HG03469 (cell line): ENCODE measurements around the gene NECTIN2.
"Not testable (repeated sequence)": the region's sequence is repeated elsewhere in the genome, so short reads cannot be mapped to it uniquely, and the experiment has no call there.

ENCODE experiments used
- ATAC-seq: cut with Tn5 transposase; IDR thresholded peaks from one replicate; pipeline ENCODE4 v1.9.1; 2021; ENCODE audit warnings: mild to moderate bottlenecking, moderate library complexity, moderate number of reproducible peaks; ENCODE audit not compliant: unreplicated experiment

Gene NECTIN2

DNA sequence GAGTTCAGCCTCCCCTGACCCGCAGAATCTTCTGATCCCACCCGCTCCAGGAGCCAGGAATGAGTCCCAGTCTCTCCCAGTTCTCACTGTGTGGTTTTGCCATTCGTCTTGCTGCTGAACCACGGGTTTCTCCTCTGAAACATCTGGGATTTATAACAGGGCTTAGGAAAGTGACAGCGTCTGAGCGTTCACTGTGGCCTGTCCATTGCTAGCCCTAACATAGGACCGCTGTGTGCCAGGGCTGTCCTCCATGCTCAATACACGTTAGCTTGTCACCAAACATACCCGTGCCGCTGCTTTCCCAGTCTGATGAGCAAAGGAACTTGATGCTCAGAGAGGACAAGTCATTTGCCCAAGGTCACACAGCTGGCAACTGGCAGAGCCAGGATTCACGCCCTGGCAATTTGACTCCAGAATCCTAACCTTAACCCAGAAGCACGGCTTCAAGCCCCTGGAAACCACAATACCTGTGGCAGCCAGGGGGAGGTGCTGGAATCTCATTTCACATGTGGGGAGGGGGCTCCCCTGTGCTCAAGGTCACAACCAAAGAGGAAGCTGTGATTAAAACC lies 58.4 kb downstream of the NECTIN2 start:
- ATAC-seq = no peak

- ATAC-seq = no peak
These were observed 59.5 kb downstream of the NECTIN2 start, which contains the start of gene APOE for GRCh38 chr19:44905437-44906160. TSS of gene APOE (plus strand) at chr19:44905796. CDS start at chr19:44906625, 829 bp downstream.

- no peak for ATAC-seq
These were observed 61.5 kb downstream of the NECTIN2 start for GRCh38 chr19:44907613-44908012.

- no peak for ATAC-seq
These were observed 62.2 kb downstream of the NECTIN2 start for GRCh38 chr19:44908074-44908835.

- ATAC-seq = no peak
These were observed 62.8 kb downstream of the NECTIN2 start for GRCh38 chr19:44908836-44909261.

DNA sequence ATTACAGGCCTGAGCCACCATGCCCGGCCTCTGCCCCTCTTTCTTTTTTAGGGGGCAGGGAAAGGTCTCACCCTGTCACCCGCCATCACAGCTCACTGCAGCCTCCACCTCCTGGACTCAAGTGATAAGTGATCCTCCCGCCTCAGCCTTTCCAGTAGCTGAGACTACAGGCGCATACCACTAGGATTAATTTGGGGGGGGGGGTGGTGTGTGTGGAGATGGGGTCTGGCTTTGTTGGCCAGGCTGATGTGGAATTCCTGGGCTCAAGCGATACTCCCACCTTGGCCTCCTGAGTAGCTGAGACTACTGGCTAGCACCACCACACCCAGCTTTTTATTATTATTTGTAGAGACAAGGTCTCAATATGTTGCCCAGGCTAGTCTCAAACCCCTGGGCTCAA lies 63.7 kb downstream of the NECTIN2 start:
- ATAC-seq = no peak

- ATAC-seq = not testable (repeated sequence)
These were observed 65.8 kb downstream of the NECTIN2 start for GRCh38 chr19:44911896-44912295.

DNA sequence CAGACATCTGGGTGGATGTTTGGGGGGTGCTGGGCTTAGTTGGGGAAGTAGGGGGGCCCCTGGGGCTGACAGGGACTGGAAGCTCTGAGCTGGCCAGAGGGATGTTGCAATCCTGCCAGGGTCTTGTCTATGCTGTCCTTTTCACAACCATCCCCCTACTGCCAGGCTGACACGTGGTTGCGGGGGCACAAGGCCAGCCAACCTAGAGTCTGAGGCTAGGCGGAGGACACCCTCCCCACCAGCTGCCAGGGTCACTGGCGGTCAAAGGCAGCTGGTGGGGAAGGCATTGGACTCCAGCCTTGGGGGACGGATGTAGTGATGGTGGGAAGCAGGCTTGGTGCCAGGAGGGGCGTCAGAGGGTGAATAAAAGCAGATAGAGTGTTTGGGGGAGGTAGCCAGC lies 66.8 kb downstream of the NECTIN2 start:
- no peak for ATAC-seq

GRCh38 chr19:44913512-44914432 lies 67.7 kb downstream of the NECTIN2 start:
- ATAC-seq = not testable (repeated sequence)

DNA sequence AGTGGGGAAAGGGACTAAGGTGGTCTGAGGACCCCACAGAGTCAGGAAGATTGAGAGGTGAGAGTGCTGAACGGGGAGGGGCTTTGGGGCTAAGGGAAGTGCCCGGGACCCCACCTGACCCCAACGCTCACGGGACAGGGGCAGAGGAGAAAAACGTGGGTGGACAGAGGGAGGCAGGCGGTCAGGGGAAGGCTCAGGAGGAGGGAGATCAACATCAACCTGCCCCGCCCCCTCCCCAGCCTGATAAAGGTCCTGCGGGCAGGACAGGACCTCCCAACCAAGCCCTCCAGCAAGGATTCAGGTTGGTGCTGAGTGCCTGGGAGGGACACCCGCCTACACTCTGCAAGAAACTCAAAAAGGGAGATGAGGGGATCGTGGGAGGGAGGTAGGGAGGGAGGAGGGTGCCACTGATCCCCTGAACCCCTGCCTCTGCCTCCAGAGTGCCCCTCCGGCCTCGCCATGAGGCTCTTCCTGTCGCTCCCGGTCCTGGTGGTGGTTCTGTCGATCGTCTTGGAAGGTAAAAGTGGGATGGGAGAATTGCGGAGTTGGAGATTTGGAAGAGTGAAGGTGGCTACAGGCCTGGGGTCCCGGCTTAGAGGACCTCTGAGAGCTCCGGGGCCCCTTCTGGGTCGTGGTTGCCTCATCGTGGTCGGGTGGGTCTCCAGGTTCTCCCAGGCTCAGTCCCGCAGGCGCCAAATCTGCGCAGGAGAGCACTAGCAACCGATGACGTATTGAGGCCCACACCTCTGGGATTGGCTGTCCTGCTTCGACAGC lies 68.5 kb downstream of the NECTIN2 start, which contains the start of gene APOC1:
Gene APOC1, plus strand, starts transcription at position 176 of the 774 bp plus-strand sequence. Its CDS starts 284 bp downstream, at position 460.
- peak; percentile 54 for ATAC-seq

DNA sequence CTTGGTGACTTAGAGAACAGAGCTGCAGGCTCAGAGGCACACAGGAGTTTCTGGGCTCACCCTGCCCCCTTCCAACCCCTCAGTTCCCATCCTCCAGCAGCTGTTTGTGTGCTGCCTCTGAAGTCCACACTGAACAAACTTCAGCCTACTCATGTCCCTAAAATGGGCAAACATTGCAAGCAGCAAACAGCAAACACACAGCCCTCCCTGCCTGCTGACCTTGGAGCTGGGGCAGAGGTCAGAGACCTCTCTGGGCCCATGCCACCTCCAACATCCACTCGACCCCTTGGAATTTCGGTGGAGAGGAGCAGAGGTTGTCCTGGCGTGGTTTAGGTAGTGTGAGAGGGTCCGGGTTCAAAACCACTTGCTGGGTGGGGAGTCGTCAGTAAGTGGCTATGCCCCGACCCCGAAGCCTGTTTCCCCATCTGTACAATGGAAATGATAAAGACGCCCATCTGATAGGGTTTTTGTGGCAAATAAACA lies 78.2 kb downstream of the NECTIN2 start:
- ATAC-seq = no peak

DNA sequence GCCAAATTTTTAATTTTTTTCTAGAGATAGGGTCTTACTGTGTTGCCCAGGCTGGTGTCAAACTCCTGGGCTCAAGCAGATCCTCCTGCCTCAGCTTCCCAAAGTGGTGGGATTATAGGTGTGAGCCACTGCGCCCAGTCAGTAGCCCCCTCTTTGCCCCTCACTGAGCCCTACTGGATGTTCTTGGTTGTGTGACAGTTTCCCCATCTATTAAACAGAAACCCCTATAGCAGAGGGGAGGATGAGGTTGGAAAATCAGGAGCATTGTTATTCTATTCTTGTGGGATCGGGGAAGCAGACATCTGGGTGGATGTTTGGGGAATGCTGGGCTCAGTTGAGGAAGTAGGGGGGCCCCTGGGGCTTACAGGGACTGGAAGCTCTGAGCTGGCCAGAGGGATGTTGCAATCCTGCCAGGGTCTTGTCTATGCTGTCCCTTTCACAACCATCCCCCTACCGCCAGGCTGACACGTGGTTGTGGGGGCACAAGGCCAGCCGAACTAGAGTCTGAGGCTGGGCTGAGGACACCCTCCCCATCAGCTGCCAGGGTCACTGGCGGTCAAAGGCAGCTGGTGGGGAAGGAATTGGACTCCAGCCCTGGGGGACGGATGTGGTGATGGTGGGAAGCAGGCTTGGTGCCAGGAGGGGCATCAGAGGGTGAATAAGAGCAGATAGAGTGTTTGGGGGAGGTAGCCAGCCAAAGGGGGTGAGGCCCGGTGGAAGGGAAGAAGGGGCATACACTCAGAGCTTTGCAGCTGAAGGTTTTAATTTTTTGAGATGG lies 79.2 kb downstream of the NECTIN2 start:
- no peak for ATAC-seq

GRCh38 chr19:44926245-44927077 lies 80.4 kb downstream of the NECTIN2 start:
- ATAC-seq = not testable (repeated sequence)

GRCh38 chr19:44927746-44928145 lies 81.6 kb downstream of the NECTIN2 start:
- no peak for ATAC-seq

DNA sequence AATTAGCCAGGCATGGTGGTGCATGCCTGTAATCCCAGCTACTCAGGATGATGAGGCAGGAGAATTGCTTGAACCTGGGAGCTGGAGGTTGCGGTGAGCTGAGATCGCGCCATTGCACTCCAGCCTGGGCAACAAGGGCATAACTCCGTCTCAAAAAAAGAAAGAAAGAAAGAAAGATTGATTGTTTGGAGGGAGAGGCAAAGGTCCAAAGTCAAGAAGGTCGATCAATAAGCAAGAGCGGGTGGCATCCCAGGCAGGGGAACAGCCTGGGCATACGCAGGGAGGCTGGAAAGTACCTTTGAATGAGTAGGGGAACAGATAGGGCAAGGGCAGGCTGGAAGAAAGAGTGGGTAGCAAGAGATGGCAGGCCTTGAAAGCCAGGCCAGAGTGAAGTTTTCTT lies 84.0 kb downstream of the NECTIN2 start:
- ATAC-seq = no peak

- no peak for ATAC-seq
These were observed 85.4 kb downstream of the NECTIN2 start for GRCh38 chr19:44931541-44931940.
